Epithelial cell of proximal tubule (primary cell): ENCODE results near the gene CCL8. TPM values are rescaled to one million over a fixed set of nuclear protein-coding genes. Genes with fewer than 3 reads are reported as not detected.

ENCODE experiments used
- DNase-seq: peaks from one replicate; pipeline ENCODE4 v3.0.0-alpha.2; 2011; ENCODE audit warnings: low read depth
- H3K4me3 ChIP-seq: 2 replicates; pipeline ENCODE4 v1.5.1; 2011; ENCODE audit warnings: low read depth, mild to moderate bottlenecking, low read length
- CTCF ChIP-seq: conservative IDR thresholded peaks from 2 replicates; pipeline ENCODE4 v1.5.1; 2012; ENCODE audit warnings: low read depth, mild to moderate bottlenecking, low read length
- total RNA-seq: library from RNA; depleted of rRNA; stranded (reverse); fragments of >200 nt; gene quantifications from 2 replicates; pipeline ENCODE4 v1.2.3, GENCODE V29; 2015

CCL8 gene
- total RNA-seq, 1 donor from 2014 or later, result not detected

GRCh38 chr17:34302636-34303035 lies 16.6 kb upstream of the CCL8 start:
- TF ChIP-seq CTCF, result no peak
- DNase-seq, result no peak

DNA sequence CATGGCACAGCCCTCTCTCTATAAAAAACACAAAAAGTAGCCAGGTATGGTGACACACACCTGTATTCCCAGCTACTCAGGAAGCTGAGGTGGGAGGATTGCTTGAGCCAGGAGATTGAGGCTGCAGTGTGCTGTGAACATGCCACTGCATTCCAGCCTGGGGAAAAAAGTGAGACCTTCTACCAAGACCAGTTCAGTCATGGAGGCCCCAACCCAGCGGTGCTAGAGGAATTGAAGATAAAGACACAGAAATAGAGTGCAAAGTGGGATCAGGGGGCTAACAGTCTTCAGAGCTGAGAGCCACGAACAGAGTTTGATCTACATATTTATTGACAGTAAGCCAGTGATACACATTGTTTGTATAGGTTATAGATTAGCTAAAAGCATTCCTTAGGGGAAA lies 15.6 kb upstream of the CCL8 start:
- DNase-seq, result no peak
- no peak overlapping the region for H3K4me3 ChIP-seq
- TF ChIP-seq CTCF, result no peak

More at GRCh38 chr17:34302636-34303035, 16.6 kb upstream of the CCL8 start:
- H3K4me3 ChIP-seq, result no peak overlapping the region

DNA sequence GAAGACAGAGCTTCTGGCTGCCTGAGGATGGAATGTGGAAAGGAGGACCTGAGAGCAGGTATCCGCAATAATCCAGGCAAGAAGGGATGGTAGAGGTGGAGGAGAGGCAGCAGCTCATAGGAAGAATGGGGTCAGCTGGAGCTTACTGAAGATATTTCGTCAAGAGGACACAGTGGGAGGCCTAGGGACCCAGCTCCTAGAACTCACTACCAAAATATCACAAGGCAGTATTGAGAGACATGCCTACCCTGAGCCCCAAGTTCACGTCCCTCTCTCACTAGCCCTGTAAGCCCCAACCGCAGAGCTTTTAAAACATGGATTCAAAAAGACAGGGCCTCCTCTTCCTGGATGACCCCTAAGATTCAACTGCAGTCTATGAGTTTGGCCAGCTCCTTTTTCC lies 14.2 kb upstream of the CCL8 start:
- TF ChIP-seq CTCF, result no peak
- no peak for DNase-seq
- H3K4me3 ChIP-seq, result no peak overlapping the region

DNA sequence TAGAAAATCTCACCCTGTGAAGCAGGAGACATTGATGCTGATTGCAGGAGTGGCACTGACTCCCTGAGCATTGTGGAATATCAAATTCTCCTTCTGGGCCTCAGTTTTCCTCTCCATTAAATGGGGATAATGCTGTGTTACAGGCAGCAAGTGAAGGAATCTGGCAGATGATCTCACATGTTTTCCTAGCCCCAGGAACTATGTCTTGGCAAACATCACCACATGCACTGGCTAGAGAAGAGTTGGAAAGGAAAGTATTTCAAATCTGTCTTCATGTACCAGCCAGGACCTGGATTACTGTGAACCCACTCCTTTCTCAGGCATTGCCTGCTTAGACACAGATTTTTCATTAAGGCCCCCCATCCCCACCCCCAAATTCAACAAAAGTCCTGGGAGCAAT lies 13.6 kb upstream of the CCL8 start:
- no peak overlapping the region for H3K4me3 ChIP-seq
- no peak for DNase-seq
- TF ChIP-seq CTCF, result no peak

DNA sequence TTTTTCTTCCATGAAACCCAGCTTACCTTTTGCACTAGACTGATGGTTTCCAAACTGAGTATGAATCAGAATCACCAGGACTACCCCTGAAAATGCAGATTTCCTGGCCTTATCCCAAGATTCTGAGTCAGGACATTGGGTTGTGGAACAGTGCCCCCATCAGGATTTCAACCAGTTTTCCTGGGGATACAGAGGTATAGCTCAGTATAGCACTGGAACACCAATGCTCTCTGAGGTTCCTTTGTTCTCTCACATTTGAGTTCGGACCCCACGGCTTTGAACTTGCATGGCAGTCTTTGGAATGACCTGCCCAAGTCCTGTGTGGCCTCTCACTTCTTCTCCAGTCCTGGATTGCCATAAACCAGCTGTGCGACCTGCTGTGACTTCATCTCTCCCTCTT lies 12.8 kb upstream of the CCL8 start:
- peak; percentile 37 for DNase-seq
- no peak overlapping the region for H3K4me3 ChIP-seq
- peak; percentile 84 for TF ChIP-seq CTCF

DNA sequence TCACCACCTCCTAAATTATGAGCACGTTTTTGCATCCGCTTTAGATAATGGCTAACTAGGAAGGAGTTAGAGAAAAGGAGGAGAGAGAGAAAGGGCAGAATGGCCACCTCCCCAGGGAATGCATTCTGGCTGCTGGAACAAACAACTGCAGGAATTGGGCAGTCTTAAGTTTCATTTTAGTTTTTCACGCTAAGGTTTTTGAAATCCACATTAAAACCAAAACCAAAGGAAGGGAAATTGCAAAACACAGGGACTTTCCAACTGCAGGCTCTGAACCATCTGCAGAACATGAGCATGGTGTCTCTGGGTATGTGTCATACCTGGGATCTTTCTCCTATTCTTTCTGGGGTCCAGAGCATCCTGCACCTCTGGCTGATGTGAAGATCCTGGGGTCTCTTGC lies 12.1 kb upstream of the CCL8 start:
- no peak for TF ChIP-seq CTCF
- no peak overlapping the region for H3K4me3 ChIP-seq
- no peak for DNase-seq

DNA sequence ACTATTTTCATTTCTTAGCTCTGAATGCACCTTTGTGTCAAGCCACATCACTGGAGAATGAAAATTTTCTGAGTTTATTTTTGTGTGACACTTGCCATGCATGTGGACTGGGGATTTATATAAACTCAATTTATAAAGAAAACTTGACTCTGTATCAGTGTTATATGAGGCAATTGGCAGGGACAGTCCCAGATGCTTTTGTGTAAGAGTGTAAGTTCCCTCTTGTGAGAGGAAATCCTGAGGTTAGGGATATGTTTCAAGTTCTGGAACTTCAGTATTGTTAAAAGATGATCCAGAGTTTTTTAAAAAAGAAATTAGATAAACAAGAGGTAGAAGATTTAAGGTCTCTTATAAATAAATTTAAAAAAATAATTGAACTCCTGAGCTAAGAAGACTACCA lies 10.9 kb upstream of the CCL8 start:
- DNase-seq, result no peak
- TF ChIP-seq CTCF, result no peak
- H3K4me3 ChIP-seq, result no peak overlapping the region
